Transverse colon (tissue), 3 donors: ENCODE results near the gene THBD.

Experiments used
- EP300 ChIP-seq: sonication (generic); formaldehyde crosslinking; IDR thresholded peaks from one replicate; pipeline ENCODE4 v1.6.1; 2017; ENCODE audit warnings: antibody characterized with exemption, low read depth
- TF ChIP-seq, protein P1 (sequence below), 5 experiments: fragments of 200-600 bp in 3 of 5; fragments of 450-650 bp in 2 of 5; sonication (generic) in 3 of 5; IDR thresholded peaks; 1 replicate in 2 of 5; 2 replicates in 3 of 5; pipeline ENCODE4 v1.5.1; 2016 to 2017; ENCODE audit warnings: antibody characterized with exemption in 5 of 5, inconsistent platforms in 3 of 5, mild to moderate bottlenecking in 2 of 5, moderate library complexity in 1 of 5

GRCh38 chr20:23013429-23013828 is 36.0 kb downstream of the THBD start:
- TF ChIP-seq, protein P1, sequence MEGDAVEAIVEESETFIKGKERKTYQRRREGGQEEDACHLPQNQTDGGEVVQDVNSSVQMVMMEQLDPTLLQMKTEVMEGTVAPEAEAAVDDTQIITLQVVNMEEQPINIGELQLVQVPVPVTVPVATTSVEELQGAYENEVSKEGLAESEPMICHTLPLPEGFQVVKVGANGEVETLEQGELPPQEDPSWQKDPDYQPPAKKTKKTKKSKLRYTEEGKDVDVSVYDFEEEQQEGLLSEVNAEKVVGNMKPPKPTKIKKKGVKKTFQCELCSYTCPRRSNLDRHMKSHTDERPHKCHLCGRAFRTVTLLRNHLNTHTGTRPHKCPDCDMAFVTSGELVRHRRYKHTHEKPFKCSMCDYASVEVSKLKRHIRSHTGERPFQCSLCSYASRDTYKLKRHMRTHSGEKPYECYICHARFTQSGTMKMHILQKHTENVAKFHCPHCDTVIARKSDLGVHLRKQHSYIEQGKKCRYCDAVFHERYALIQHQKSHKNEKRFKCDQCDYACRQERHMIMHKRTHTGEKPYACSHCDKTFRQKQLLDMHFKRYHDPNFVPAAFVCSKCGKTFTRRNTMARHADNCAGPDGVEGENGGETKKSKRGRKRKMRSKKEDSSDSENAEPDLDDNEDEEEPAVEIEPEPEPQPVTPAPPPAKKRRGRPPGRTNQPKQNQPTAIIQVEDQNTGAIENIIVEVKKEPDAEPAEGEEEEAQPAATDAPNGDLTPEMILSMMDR (IDR thresholded peaks at IDR 0.05) = no peak
- TF ChIP-seq EP300 = no peak
